HG03460 (cell line): ENCODE results near the gene TRIP11.

ENCODE experiments used
- ATAC-seq: cut with Tn5 transposase; IDR thresholded peaks from one replicate; pipeline ENCODE4 v1.9.1; 2021; ENCODE audit not compliant: unreplicated experiment

TRIP11 gene

DNA sequence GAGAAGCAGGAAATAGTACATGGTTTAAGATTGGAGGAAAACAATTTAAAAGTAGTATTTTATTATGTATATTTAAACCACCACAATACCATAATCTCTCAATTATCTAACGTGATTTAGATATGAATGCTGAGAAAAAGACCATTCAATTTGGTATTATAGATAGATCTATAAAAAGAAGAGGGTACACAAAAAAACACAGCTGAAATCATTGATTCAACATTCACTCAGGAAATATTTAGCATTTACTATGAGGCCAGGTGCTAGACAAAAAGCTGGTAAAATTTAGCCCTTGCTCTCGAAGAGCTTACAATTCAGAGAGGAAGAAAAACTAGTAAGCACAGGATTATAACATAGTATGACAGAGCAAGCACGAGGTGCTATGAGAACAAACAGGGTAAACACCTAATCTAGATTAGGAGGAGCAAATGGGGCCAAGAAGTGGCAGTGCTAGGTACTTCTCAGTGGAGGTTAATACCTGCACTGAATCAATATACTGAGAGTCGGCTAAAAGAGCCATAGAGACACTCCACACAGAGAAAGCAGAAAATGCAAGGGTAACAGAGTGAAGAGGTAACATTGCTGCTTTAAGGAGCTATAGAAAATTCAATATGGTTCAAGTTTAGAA lies 27.6 kb downstream of the TRIP11 start:
- ATAC-seq = no peak

DNA sequence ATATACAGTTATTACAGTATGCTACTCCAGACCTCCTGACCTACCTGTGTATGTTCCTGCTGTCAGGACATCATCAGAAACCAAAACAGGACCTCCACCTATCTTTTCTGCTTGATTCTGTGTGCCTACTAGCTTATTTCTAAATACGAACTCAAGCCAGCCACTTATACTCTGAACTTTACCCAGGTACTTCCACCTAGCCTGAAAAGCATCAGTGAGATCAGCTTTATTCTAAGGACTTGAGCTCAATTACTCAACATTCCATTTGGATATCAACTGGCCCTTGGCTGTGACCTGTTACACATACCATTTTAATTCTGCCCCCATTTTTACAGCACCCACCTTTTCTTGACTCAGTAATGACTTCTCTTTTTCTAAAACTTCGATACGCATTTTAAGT lies 29.2 kb downstream of the TRIP11 start:
- no peak for ATAC-seq

GRCh38 chr14:92009604-92010003 lies 30.3 kb downstream of the TRIP11 start:
- no peak for ATAC-seq

DNA sequence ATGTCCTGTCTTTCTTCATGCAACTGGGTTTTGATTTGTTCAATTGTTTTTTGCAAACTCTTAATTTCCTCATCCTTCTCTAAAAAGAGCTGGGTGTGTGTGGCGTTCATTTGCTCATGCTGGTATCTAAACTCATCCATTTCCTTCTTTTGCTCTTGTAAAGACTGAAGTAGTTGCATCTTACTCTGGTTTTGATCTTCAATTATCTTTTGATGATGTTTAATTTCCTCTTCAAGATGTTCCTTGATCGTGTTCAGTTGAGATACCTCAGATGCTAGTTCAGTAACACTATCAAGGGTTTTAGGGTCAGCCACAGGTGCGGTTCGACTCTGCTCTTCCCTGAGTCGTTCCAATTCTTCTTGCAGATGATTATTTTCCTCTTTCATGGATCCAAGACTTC lies 34.8 kb downstream of the TRIP11 start:
- ATAC-seq = no peak

- ATAC-seq = no peak
These were observed 35.8 kb downstream of the TRIP11 start for GRCh38 chr14:92004062-92004461.

GRCh38 chr14:91998667-91999570 lies 40.9 kb downstream of the TRIP11 start:
- ATAC-seq = no peak

GRCh38 chr14:91997492-91997891 lies 42.4 kb downstream of the TRIP11 start:
- ATAC-seq = no peak

DNA sequence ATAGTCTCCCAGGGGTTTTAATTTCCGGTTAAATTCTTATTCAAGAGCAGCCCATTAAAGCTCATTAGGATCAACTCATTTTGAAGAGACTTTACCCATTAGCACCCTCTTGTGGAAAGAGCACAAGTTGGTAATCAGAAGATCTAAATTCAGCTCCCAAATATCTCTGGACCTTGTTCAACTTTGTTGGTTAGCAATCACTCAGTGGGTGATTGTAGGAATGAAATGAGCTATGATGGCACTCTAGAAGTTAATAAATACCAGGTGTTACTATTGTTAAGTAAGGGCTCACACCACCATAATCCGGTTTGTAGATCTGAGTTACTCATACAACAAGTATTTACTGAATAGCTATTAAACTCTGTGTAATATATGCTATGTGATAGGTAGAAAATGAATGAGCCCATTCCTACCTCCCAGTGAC lies 42.9 kb downstream of the TRIP11 start:
- no peak for ATAC-seq

DNA sequence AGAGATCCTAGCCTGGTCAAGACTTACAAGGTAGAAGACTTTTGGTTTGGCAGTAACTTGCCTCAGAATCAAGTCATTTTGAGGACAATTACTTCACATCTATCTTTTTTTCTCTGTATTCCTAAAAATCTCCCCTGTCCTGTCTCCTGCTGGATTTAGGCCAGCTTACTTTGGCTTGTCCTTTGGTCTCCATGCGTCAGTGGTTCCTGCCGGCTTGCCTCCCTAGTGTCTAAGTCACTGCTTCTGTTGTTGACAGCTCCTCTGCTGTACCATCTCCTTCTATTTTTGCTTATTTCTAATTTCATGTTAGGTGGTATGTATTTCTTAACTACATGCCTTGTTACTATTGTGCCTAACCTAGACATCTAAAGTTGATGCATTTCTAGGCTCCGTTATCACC lies 52.7 kb downstream of the TRIP11 start:
- ATAC-seq = no peak

GRCh38 chr14:91985521-91986255 lies 54.2 kb downstream of the TRIP11 start:
- ATAC-seq = no peak

DNA sequence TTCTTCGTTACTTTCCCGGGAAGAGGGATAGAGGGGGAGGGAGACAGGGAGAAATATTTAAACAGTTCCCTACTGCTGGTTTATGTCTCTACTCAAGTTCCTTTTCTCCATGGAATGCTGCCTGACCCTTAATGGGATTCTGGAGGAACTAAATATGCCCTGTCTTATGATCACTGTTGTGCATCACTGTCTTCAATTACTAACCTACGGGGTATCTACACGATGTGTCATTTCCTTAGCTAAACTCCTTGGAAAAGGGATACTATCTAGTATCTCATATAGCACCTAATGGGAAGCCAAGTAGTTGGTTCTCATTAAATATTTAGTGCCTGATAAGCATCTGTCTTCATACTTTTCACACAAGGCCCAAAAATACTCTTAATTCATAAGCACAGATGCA lies 54.9 kb downstream of the TRIP11 start:
- ATAC-seq = no peak

- ATAC-seq = no peak
These were observed 56.3 kb downstream of the TRIP11 start for GRCh38 chr14:91983588-91983987.

DNA sequence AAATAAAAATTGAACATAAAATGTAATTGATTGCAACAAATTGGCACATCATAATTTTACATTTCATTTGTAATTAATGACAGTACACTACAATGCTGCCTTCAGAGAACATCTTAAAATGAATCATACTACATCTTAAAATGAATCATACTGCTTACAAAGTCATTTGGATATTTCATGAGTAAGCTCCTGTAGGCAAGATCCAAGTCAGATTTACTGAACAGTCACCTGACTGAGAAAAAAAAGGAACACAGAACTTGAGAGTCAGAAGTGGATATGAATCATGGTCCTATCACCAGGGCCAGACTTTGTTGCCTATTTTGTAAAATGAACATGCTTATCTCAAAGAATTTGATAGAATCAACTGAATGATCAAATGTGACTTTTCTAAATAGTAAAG lies 59.7 kb downstream of the TRIP11 start:
- ATAC-seq = peak; percentile 73

- ATAC-seq = no peak
These were observed 62.0 kb downstream of the TRIP11 start for GRCh38 chr14:91977884-91978283.

DNA sequence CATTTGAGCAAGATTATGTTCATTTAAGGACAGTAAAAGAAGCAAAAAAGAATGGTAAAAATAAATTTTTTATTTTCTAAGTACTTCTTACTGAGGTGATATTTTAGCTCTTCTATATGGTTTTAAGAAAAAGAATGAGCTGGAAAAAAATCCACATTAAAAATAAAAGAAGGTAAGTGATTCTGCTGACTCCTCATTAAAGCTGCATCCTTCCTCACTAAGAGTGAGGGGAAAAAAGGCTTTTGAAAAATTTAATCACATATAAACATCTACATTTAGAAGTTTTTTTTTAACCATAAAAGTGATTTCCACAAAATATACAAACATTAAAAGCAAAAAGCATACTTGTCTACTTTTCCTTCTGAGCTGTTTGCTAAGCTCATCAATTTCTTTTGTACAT lies 64.1 kb downstream of the TRIP11 start:
- no peak for ATAC-seq

- ATAC-seq = no peak
These were observed 68.6 kb downstream of the TRIP11 start for GRCh38 chr14:91971188-91971778.

- no peak for ATAC-seq
These were observed 71.6 kb downstream of the TRIP11 start for GRCh38 chr14:91968280-91968679.

DNA sequence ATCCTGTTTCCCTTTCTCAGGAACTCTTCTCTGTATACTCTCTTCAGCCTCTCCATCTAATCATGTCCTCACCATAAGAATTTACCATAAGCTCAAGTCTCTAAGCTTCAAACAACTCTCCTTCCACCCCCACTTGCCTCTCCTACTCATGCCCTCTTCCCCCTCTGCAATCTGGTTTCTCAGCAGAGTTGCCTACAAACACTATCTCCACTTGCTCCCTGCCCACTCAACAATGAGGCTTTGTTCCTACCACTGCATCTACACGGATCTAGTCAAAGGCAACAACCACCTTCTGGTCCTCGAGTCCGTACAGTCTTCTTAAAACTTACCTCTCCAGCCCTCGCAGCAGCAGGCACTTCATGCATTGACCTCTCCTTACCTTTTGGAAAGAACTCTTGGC lies 75.1 kb downstream of the TRIP11 start:
- ATAC-seq = no peak

GRCh38 chr14:91964011-91964410 lies 75.8 kb downstream of the TRIP11 start:
- no peak for ATAC-seq

DNA sequence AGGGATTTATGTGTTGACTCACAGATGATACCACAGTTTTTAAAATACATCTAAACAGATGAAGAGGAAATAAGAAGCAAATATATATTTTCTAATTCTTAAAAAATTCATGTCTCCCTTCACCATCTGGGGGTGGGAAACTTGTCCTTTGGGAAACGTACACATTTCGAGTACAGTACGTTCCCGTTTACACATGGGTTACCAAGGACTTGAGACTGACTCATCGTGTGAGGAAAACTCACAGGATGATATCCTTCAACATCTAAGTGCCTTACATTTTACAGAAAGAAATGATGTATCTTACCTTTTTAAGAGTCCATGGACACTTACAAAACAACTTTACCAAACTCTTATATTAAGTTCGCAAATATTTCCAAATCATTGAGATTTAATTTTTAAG lies 76.4 kb downstream of the TRIP11 start:
- ATAC-seq = no peak
